GM19455 (cell line): ENCODE results near the gene RASA4B.
"Not testable (repeated sequence)": the region's sequence is repeated elsewhere in the genome, so short reads cannot be mapped to it uniquely, and the experiment has no call there.

Source experiments
- ATAC-seq: cut with Tn5 transposase; IDR thresholded peaks from one replicate; pipeline ENCODE4 v1.9.1; 2021; ENCODE audit not compliant: unreplicated experiment

Gene RASA4B

GRCh38 chr7:102454932-102455331 is 62.6 kb downstream of the RASA4B start:
- ATAC-seq: not testable (repeated sequence)

- no peak for ATAC-seq
Observed at GRCh38 chr7:102454468-102454867, 63.1 kb downstream of the RASA4B start.

- ATAC-seq: no peak
Observed at GRCh38 chr7:102453319-102453718, 64.3 kb downstream of the RASA4B start.

- ATAC-seq: no peak
Observed at GRCh38 chr7:102452451-102452850, 65.1 kb downstream of the RASA4B start.

- ATAC-seq: no peak
Observed at GRCh38 chr7:102451371-102452054, 66.1 kb downstream of the RASA4B start.

- ATAC-seq: no peak
Observed at GRCh38 chr7:102450242-102450641, 67.3 kb downstream of the RASA4B start.

GRCh38 chr7:102449136-102449535 is 68.4 kb downstream of the RASA4B start:
- ATAC-seq: no peak

- ATAC-seq: no peak
Observed at GRCh38 chr7:102447311-102447710, 70.3 kb downstream of the RASA4B start.

- ATAC-seq: no peak
Observed at GRCh38 chr7:102446387-102447156, 71.0 kb downstream of the RASA4B start.

- ATAC-seq: no peak
Observed at GRCh38 chr7:102445674-102446071, 71.9 kb downstream of the RASA4B start.

- ATAC-seq: peak; percentile 34
Observed at GRCh38 chr7:102444961-102445673, 72.5 kb downstream of the RASA4B start.

GRCh38 chr7:102439963-102440795 is 77.4 kb downstream of the RASA4B start:
- no peak for ATAC-seq

GRCh38 chr7:102436118-102436517 is 81.5 kb downstream of the RASA4B start:
- no peak for ATAC-seq

- no peak for ATAC-seq
Observed at GRCh38 chr7:102434039-102434486, 83.5 kb downstream of the RASA4B start.

- ATAC-seq: peak; percentile 70
Observed at GRCh38 chr7:102433219-102434038, 84.1 kb downstream of the RASA4B start, which contains the start of gene ORAI2. TSS of gene ORAI2 (plus strand) at chr7:102433575. CDS start at chr7:102438957, 5,382 bp downstream.
